Measurements from ENCODE around the gene KCNIP1.

The KCNIP1 gene

GRCh38 chr5:170571281-170571731 is 67.5 kb downstream of the KCNIP1 start:
- no peak for DNase-seq

- no peak for DNase-seq
Measured at GRCh38 chr5:170571875-170572852, 68.3 kb downstream of the KCNIP1 start.

- no peak for DNase-seq
Measured at GRCh38 chr5:170573114-170573513, 69.3 kb downstream of the KCNIP1 start.

- no peak for DNase-seq
Measured at GRCh38 chr5:170573660-170574059, 69.8 kb downstream of the KCNIP1 start.

- no peak for DNase-seq
Measured at GRCh38 chr5:170576602-170577535, 73.0 kb downstream of the KCNIP1 start.

- no peak for DNase-seq
Measured at GRCh38 chr5:170579601-170580000, 75.8 kb downstream of the KCNIP1 start.

GRCh38 chr5:170581211-170581610 is 77.4 kb downstream of the KCNIP1 start:
- no peak for DNase-seq

- DNase-seq = no peak
Measured at GRCh38 chr5:170582644-170583330, 79.0 kb downstream of the KCNIP1 start.

GRCh38 chr5:170584003-170584402 is 80.2 kb downstream of the KCNIP1 start:
- no peak for DNase-seq

GRCh38 chr5:170584450-170585058 is 80.7 kb downstream of the KCNIP1 start:
- no peak for DNase-seq

- DNase-seq = no peak
Measured at GRCh38 chr5:170585273-170585948, 81.6 kb downstream of the KCNIP1 start.

- no peak for DNase-seq
Measured at GRCh38 chr5:170587808-170588207, 84.0 kb downstream of the KCNIP1 start.

- DNase-seq = no peak
Measured at GRCh38 chr5:170589643-170590042, 85.8 kb downstream of the KCNIP1 start.

GRCh38 chr5:170590566-170590965 is 86.7 kb downstream of the KCNIP1 start:
- DNase-seq = no peak

- no peak for DNase-seq
Measured at GRCh38 chr5:170591054-170591453, 87.2 kb downstream of the KCNIP1 start.

GRCh38 chr5:170596482-170597044 is 92.7 kb downstream of the KCNIP1 start:
- DNase-seq = no peak

- no peak for DNase-seq
Measured at GRCh38 chr5:170597109-170597751, 93.4 kb downstream of the KCNIP1 start.

- no peak for DNase-seq
Measured at GRCh38 chr5:170597872-170598271, 94.1 kb downstream of the KCNIP1 start.

GRCh38 chr5:170599756-170600155 is 95.9 kb downstream of the KCNIP1 start:
- DNase-seq = no peak

GRCh38 chr5:170601619-170602018 is 97.8 kb downstream of the KCNIP1 start:
- DNase-seq = no peak

GRCh38 chr5:170603109-170603508 is 99.3 kb downstream of the KCNIP1 start:
- DNase-seq = no peak
